DMS 273 treated with DMSO at 0.1 percent for 48 hours (cell line): ENCODE results near the gene SLC29A3.

Experiments used
- DNase-seq: peaks from one replicate; lab custom pipeline; 2025; lab: John Stamatoyannopoulos, UW

The SLC29A3 gene

DNA sequence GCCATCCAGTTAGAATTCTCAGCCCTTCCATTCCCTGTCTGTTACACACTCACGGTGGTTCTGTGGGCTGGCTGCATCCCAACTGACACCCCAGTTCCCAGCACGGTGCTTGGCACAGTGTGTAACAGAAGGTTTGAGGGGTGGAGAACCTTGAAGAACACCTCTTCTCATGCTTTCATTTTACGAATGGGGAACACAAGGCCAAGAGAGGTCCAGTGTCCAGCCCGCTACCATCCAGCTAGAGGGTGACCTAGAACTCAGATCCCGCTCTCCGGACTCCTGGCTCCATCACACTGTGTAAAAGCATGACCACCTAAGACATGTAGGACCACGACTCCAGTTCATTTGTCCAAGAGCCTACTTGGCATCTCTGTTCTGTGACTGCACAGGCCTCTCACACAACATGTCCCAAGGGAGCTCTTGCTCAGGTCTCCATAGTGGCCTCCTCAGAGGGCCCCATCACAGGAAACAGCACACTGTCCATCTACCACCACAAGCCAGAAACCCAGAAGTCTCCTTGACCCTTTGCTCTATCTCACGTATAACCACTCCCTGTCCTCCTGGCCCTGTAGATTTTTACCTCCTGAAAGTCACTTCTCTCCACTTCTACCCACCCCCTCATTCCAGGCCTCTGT lies 74.9 kb downstream of the SLC29A3 start:
- DNase-seq = no peak

- no peak for DNase-seq
Measured at GRCh38 chr10:71394926-71395562, 76.0 kb downstream of the SLC29A3 start.

DNA sequence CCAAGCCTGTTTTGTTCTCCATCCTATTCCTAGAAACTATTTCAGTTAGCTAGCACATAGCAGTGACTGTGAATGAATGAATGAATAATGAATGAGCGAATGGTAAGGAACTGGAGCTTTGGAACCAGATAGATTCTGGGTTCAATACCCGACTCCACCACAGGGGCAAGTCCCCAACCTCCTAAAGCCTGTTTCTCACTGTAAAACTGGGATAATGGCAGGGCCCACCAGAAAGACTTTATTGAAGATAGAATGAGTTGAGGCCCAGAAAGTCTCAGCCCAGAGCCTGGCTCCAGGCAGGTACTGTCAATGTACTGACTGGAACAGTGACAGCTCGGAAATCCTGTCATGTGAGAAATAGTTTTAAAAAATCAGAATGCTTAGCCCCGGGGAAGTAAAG lies 76.6 kb downstream of the SLC29A3 start:
- no peak for DNase-seq

DNA sequence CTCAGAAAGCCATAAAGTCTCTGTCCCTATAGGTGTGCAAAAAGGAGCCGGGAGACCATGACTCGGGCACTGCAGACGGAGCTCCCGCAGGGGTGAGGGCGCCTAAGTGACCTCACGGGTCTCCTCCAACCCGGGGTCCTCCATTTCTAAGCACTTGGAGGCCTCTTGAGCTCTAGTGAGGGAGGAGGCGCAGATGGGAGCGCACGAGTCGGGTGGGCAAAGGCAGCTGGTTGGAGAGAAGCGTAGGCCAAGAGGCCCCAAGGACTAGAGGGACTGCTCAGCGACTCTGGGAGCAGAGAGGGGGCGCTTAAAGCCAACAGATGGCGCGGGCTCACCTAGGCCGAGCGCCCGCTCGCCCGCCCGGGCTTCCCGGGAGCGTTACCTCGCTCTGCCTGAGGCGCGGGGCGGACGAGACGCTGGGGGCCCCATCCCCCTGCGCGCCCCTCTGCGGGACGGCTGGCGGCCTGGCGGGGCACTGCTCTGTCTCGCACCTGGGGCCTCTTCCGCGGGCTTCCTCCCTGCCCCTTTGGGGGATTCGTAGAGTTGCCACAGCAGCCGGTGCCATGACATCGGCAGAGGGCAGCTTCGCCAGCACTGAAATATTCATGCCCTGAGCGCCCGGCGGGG lies 77.1 kb downstream of the SLC29A3 start:
- DNase-seq = peak; percentile 49

- DNase-seq = no peak
Measured at GRCh38 chr10:71396711-71397295, 77.7 kb downstream of the SLC29A3 start, which contains the start of gene CDH23. CDH23 (plus strand) TSS chr10:71396920; CDS start chr10:71439832, 42,912 bp downstream.

- no peak for DNase-seq
Measured at GRCh38 chr10:71397296-71398212, 78.5 kb downstream of the SLC29A3 start.

- no peak for DNase-seq
Measured at GRCh38 chr10:71398976-71399375, 79.9 kb downstream of the SLC29A3 start.

- DNase-seq = no peak
Measured at GRCh38 chr10:71399946-71400345, 80.9 kb downstream of the SLC29A3 start.

DNA sequence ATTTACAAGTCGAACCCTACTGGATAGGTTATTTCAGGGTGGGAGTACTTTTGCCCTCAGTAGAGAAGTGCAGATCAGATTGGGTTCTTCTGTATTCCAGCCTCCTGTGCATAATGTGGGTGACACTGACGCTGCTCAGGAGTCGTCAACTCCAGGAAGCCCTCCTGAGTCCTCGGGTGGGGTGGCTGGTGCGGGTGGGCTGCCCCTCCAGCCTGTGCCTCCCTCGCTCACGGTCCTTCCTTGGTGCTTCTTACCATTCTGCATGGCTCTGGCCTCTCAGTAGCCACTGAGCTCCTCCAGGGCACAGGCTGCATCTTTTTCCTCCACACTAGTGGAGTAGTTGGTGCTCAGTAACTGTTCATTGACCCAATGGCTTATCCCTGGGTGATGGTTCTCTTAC lies 82.0 kb downstream of the SLC29A3 start:
- DNase-seq = no peak

GRCh38 chr10:71402005-71402404 lies 82.9 kb downstream of the SLC29A3 start:
- no peak for DNase-seq

- no peak for DNase-seq
Measured at GRCh38 chr10:71404503-71405295, 85.6 kb downstream of the SLC29A3 start.

DNA sequence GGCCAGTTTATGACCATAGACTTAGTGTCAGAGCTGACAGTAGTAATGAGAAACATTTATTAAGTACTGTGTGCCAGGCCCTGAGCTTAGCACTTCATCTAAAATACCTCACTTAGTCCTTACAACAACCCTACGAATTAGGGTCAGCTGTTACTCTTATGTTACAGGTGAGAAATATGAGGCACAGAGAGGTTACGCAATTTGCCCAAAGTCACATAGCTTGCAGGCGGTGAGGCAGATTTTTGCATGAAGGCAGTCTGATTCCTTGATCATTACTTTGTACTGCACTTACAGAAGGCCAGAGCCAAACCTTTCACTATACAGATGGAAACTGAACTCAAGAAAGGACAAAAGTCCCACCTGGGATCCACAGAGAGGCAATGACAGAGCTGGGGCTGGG lies 87.8 kb downstream of the SLC29A3 start:
- DNase-seq = no peak

DNA sequence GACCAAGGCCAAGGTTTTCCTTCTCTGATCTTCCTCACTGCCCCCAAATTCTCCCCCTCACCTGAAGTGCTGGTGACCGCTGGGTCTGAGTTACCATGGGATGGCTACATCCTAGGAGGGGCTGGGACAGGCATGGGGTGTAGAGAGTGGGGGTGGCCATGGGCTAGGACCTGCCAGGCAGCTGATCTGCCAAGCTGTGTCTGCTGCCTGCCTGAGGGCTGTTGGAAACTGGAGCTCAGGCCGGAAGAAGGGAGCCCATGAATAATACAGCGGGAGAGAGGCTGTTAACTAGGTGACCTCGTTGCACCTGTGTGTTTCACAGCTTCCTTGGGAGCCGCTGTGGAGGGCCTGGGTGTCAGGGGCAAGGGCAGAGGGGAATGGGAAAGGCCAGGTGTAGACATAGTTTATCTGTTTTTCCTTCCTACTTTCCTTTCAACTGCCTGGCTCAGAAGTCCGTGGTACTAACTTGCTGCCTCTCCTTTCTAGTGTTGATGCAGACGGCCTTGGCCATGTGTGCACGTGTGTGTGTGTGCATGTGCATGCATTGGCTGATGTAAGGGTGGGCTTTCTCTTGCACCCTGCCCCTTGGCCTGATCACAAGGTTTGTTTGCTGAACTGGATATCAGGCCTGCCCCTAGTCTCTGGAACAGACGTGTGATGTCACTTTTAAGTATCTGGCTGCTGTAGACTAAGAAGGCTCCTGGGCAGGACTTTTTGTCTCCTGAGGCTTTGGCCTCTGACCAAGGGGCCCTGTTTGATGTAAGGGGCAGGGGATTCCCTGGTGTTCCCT lies 89.6 kb downstream of the SLC29A3 start:
- no peak for DNase-seq

GRCh38 chr10:71409516-71410104 lies 90.6 kb downstream of the SLC29A3 start:
- DNase-seq = no peak
